Activated CD4-positive, CD25-positive, alpha-beta regulatory T cell treated with anti-CD3 and anti-CD28 coated beads, Interleukin-2, amount 50 U/mL, for 24 hours (primary cell): ENCODE data around the gene MAPK8.

Source experiments
- ATAC-seq, 2 donors: fragments of 150-1000 bp; cut with Tn5 transposase; one replicate each; pipeline ENCODE4 v1.10.0; 2021; ENCODE audit warnings: mild to moderate bottlenecking in 1 of 2, moderate library complexity in 1 of 2

The MAPK8 gene

DNA sequence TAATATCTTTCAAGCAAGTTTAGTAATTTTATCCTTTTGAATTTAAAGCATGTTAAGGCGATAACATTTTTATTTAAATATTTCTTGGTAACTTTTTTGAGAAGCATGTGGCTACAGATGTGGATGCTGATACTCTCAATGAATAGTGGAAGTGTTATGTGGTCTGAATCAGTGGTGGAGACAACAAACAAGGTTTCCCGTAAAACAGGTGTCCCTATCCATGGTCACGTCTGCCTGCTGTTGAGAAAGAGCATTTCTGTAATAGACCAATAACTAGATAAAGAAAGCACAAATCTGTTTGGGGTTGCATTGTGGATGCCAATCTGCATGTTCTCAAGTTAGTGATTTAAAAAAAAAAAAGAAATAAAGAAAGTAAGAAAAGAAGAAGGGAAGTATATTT, 13.9 kb upstream of the MAPK8 start:
- ATAC-seq, result no peak

DNA sequence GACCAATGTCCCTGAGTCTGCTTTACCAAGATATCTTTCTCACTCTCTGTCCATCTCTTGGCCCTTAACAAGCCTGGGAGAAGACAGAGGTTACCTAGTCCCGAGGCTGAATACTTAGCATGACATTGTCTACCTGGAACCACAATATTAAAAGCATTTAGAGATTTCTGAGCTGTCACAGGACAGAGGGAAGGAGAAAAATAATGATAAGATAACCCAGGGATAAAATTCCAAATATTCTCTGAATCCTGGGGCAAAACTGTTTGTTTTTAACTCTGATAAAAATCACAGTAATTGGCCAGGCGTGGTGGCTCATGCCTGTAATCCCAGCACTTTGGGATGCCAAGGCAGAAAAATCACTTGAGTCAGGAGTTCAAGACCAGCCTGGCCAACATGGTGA, 12.0 kb upstream of the MAPK8 start:
- no peak for ATAC-seq

DNA sequence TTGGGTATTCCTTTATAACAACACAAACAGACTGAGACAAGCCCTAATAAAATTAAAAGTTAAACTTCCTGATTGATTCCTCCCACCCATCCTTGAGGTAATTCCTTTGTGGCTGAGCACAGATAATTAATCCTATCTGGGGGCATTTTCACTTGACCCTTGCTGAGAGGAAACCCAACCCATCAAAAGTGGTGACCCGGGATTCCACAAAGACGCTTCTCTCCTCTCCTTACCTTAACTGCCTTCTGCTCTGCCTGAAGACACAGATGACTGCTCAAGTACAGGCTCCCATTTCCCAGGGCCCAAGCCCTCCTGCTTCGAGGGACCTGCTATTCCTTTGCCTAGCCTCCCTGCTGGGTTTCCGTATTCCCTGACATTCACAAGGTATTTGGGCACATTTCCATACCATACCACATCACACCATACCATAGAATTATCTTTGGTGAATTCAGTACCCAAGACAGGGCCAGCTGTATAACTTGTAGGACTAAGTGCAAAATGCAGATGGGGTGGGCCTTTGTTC, 9.8 kb upstream of the MAPK8 start:
- no peak for ATAC-seq

DNA sequence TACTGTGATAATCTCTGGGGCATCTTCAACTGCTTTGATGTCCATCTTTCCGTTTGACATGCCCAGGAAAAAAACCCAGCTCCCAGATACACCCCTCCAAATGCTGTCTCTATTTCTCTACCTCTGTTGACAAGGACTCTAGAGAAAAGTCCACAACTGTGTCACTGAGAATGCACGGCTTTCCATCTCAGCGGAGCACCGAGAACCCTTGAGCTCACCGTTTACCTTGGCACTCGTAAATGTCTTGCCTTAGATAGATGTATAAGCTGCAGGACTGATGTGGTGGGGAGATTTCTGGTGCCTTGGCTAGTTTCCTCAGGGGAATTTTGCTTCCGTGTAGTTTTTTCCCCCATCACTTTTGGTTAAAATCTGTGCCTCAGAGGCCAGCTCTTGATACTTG, 7.4 kb upstream of the MAPK8 start:
- no peak for ATAC-seq

DNA sequence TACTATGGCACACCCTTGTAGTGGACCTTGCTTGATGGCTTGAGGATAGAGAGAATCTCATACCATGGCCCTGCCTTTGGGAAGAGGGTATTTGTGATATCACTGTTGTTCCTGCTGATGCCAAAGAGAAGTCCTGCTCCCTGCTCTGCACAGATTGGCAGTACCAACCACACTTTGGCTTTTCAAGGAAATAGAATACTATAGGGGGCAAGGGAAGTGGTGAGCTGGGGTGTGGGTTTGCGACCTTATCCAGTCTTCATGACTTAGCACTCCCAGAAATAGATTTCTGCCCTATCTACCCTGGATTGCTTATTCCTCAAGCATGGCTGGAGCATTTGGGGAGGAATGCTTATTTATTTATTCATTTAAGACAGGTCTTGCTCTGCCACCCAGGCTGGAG, 6.8 kb upstream of the MAPK8 start:
- no peak for ATAC-seq

DNA sequence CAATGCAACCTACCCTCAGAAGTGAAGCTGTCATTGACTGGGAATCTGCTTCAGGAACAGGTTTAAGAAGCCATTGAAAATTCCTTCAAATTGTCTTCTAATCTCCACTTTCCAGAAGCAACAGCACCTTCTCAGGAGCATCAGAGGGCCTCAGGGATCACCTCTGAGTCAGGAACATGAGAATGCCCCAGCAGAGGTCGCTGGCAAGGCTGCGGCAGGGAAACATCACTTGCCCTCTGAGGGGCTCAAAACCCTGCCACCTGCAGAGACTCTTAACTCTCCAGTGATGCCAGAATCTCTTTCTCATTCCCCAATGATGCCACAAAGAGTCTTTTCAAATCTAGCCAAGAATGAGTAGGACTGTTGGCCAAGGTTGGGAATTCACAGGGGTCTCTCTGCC, 5.9 kb upstream of the MAPK8 start:
- no peak for ATAC-seq

DNA sequence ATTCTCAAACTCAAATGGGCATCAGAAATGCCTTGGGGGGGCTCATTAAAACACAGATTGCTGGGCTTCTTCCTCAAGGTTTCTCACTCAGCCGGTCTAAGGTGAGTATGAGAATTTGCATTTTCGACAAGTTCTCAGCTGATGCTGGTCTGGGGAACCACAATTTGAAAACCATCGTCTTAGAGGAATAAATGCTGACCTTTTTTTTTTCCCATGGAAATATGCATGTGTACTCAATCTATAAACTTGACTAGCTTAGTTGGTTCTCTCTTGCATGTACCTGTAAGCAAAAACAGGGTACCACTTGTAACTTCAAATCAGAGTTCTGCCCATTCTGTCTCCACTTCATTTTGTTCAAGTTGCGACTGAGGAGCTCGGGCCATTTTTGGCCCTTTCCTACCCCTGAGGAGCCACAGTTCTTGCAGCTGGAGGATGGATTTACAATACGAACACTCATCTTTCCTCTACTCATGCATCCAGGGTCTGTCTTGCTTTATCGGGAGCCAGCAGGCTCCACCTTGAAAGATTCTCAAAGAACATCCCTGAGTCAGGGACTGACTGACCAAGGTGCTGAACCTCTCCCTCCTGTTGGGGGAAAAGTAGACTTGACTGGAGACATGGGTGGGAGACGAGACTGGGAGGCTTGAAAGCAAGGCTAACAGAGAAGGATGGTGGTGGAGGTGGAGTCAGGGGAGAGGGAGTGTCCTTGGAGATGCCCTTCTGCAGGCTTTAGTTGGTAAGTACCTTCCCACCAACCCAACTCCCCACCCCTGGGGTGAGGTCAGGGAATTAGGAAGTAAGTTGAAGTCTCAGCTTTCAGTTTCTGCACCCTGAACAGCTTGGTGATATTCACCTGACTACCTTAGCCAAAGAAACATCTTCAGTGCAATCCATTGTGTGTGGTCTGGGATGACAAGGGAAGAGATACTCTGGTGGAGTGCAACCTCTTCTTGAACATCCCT, 3.7 kb upstream of the MAPK8 start:
- no peak for ATAC-seq

DNA sequence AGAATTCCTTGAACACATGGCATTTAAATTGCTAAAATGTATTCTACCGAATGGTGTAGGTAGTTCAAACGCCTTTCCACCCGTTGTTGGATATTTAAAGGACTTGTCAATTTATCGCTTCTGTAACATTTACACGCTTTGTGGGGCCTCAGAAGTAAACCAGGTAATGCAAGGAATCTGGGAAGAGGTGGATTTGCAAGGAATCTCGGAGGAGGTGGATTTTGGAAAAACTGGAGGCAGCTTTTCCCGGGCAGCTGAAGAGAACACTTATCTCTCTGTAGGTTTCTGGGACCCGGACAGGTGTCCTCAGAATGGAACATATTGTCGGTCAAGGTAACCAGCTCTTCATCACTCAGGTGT, 592 bp upstream of the MAPK8 start:
- ATAC-seq, result no peak

DNA sequence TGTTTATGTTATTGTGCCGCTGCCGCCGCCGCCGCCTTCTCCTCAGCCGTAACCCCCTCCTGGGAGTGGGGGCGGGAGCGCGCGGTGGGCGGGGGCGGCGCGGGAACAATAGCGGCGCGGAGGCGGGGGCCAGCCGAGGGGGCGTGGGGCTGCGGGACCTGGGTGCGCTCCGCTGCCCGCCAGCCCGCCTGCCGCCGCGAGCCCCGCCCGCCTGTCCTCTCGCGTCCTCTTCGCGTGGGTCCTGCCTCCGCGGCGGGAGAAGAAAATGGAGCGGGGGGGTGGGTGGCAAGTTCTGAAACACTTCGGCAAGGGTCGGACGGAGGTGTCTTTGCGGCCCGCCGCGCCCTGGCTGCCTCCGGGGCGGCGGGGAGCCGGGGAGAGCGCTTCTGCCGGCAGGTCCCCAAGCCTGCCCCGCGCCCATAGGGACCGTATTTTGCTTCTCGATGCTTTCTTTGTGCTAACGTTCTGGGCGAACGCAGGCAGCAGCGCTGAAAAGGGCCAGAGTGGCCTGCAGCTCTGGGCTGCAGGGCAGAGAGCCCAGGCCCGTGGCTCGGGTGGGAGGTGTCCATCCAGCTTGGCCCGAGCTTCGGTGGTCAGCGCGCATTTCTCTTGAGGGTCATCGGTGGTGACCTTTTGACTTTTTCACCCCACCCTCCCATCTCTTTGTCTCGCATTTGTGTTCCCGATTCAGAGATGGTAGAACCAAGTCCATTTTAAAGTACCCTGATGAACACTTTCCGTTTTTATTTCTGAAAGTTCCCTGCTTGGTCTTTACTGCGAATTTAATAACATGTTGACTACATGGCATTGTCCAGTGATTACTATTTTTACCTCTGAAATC, 613 bp downstream of the MAPK8 start:
- peak; percentile 28 to 45 for ATAC-seq

DNA sequence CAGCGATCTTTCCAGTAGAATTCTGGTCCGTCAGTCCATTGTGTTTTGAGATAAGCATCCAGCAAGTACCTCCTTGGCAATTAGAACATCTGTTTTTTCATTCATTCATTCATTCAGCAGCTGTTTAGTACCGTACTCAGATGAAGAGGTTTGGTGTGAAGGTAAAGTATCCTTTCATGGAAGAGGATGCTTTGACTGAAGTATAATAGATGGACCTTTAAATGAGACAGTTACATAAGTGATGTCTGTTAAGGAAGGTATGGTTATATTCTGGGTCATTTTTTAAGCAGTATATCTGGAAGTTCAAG, 1.2 kb downstream of the MAPK8 start:
- no peak for ATAC-seq

DNA sequence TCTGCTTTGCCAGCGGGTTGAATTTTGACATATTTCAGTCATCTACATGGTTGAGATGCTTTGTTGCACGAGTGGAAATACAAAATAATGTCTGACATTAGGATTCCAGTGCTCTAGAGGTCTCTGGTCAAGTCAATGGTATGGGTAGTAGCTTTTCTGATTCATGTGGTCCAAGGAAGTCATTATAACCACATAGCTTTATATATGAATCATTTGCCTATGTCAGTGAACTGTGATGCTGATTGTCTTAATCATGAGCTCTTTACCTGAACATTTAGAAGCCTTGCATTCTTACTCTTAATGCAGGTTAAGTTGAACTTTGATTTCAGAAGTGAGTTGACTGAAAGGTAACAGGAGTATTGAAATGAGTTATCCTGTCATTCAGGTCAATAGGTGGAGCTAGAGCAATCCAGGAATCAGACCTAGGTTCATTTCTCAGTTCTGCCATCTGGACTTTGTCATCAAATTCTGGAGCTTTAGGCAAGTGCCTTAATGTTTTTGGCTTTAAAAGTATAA, 3.3 kb downstream of the MAPK8 start:
- ATAC-seq, result peak; percentile 29 to 52

DNA sequence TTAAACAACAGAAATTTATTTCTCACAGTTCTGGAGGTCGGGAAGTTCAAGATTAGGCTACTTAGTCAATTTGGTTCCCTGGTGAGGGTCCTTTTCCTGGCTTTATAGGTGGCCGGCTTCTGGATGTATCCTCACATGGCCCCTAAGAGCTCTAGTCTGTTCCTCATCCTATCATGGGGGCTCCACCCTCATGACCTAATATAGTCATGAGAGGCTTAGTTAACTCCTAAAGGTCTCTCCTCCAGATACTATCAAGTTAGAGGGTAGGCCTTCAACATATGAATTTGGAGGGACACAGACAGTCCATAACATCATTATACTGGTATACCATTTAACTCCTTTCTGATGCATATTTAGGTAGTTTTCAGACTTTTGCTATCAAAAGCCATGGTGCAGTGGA, 7.6 kb downstream of the MAPK8 start:
- ATAC-seq, result no peak

DNA sequence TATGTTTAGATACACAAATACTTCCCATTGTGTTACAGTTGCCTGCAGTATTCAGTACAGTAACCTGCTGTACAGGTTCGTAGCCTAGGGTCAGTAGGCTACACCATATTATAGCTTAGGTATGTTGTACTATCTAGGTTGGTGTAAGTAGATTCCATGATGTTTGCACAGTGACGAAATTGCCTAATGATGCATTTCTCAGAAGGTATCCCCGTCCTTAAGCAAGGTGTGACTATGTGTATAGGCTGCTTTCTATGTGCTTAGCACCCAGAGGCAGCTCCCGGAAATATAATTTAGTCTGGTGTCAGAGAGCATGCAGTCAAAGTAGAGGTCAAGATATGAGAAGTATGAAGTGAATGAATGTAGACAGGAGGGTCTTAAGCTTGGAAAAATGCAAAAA, 9.8 kb downstream of the MAPK8 start:
- no peak for ATAC-seq

DNA sequence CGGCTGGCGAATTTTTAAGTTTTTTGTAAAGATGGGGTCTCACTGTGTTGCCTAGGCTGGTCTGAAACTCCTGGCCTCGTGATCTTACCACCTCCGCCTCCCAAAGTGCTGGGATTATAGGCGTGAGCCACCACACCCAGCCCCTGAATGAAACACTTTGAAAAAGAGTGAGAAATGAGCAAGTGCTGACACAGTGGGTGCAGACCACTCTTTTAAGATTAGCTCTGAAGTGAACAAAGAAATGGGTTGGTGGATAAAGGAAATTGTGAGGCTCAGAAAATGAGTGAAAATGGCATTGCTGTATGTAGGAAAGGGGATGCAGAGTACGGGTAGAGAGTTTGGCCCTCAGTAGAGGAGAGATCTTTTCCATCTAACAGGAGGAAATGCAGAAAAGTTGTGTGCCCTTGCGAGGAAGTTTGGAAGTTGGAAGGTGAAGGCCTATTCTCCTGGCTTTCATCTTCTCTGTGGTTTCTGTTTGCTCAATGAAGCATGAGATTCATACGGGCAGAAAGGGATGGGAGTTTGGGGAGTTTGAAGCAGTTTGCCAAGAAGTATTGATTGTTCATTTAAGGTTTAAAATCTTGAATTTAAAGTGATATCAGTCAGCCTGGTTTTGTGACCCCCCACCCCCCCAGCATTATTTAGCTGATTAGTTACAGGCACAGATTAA, 11.0 kb downstream of the MAPK8 start:
- no peak for ATAC-seq

DNA sequence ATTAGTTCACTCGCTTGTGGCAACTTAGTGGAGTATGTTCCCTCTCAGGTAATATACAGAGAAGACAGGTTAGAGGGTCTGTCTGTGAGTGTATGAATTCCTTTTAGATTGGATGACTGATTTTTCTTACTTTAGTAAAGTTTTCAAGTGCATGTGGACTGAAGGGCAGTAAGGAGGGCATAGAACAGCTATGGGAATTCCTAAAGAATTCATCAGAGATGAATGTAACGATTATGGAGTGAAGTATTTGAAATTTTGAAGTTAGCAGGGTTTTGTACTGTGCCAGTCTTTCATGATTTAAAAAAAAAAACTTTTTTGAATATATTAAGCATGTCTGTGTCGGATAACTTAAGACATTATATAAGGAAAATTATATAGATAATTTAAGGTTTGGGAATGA, 15.5 kb downstream of the MAPK8 start:
- ATAC-seq, result no peak

DNA sequence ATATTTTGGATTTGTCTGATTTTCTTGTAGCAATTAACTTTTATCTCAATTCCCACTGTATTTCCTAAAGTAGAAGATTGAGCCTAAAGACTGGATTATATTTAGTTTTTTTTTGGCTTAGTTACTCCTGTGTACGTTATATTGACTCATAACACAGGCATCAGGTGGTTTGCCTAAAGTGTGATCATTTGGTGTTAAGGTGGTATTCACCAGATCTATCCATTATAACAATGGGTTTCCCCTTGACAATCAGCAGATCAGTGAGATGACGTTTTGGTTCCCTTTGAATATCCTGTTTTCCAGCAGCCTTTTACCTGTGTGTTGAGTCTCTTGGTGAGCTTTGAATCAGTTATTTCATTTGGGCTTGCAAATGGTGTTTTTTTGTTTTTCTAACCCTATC, 18.1 kb downstream of the MAPK8 start:
- peak in 1 of 2 donors; percentile 38 for ATAC-seq

DNA sequence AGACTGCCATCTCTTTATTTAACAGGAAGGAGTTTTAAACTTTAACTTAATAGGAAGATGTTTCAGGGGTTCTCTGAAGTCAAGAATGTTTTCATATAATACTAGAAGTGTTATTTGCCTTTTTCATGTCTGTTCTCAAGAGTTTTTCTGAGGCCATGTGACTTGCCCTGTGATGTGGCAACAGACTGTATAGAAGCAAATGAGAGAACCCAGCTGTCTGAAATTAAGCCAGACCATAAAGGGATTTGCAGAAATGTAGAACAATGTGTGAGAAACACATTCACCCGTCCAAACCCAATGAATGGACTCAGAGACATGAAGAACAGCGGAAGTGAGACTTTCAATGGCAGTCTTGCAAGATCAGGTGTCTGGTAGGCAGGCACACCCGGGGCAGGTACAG, 23.8 kb downstream of the MAPK8 start:
- ATAC-seq, result no peak

DNA sequence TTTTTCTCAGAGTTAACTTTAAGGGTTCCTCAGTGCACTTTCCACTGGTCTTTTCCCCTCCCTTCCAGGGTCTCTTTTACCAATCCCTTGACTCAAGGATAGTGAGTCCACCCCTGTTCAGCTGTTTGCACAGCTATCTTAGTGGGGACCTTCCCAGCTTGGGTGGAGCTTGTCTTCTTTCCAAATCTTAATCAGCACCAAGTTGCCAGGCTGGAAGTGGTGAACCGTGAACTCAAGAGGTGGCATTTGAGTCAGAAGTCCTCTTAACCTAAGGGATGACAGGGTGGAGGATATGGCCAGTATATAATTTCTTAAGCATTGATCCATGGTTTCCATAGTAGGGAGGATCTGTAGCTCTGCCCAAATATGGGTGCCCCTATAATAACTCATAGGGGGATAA, 25.0 kb downstream of the MAPK8 start:
- ATAC-seq, result no peak

DNA sequence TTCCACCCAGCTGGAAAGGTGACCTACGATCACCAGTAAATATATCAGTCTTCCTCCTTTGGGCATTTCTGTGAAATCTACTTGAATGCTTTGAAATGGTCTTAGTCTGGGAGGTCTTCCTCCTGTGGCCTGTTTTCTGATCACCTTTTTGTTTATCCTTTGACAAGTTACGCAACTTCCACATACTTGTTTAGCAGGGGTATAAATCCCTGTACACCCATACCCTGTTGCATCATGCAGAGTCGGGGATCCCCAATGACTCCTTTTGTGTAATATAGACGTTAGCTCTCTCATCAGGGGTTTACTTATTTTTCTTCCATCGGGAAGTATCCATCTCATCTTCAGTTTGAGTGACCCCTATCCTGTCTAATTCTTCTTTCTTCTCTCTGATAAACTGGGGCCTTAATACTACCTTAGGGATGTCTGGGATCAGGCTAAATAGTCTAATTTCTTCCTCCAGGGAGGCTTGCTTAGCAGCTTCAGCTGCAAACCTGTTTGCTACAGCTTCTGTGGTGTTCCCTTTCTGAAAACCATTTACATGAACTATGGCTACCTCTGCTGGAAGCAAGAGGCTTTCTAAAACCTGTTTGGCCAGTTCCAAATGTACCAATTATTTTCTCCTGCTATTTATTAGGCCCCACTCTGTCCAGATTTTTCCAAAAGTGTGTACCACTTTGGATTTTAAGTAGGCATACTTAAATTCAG, 25.8 kb downstream of the MAPK8 start:
- ATAC-seq, result no peak

DNA sequence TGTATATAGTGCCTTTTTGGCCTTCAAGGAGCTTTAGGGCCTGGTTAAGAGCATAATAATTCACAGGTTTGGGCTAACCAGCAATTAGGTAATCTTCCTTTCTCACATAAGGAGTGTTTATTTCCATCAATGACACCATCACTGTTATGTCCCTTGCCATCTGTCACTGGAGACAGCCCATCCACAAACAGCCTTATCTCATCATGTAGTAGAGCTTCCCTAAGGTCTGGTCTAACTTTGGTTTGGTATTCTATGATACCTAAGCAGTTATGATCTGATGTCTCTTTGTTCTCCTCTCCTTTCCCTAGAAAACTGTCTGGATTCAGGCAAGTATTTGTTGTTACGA, 26.4 kb downstream of the MAPK8 start:
- no peak for ATAC-seq

DNA sequence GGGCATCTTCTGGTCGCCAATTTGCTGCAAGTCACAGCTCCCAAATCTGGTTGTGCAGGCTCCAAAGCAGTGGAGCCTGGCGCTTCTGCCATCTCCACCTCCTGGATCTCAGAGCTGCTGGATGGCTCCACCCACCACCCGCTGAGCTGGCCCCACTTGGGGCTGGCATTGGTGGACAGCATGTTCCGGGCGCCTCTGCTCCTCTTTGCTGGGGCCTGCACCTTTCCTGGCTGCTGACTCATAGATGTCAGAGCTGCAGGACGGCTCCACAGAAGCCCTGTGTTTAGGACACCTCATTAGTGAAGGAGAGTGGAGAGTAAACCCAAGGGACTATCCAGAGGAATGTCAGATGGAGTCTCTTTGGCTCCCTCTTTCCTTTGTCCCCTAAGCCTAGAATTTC, 27.4 kb downstream of the MAPK8 start:
- no peak for ATAC-seq

DNA sequence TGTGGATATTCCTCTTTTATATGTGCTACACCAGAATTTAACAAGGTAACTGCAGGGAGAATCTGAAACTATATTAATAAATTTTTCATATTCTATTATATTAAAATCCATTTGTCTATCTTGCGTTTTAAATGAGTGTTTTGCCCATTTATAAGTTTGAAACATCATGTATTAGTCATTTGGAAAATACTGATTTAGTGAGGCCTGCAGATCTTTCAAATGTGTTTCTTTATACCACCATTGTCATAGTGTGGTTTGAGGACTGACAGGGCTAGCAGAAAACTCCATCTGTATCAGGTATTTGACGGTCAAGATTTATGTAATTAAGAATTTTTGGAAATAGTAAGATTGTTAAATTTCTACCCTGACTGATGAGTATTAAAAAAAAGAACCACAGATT, 29.3 kb downstream of the MAPK8 start:
- no peak for ATAC-seq
